Measurements from ENCODE around the gene SDK1. TPM values are rescaled to one million over a fixed set of nuclear protein-coding genes. Genes with fewer than 3 reads are reported as not detected.

The SDK1 gene
- total RNA-seq, 6 experiments from 2014 or later = not detected

DNA sequence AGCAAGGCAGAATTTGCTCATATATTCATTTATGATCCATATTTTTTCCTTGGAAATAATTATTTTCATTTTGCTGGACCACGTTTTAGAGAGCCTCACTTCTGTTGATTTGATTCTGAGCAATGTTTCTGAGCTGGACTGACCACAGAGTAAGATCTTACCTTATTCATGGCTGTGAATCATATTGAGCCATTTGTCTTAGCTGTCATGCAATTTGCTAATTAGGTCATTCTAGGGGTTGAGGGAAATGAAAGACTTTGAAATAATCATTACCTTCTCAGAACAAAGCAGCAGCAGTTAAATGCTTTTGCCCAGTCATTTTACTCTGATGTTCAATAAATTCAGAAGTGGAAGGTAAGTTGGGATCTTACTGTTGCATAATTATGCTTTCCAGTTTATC, 251.4 kb downstream of the SDK1 start:
- H3K4me1 Mint-ChIP-seq (ENCODE audit: low read depth) = no peaks in the 10 kb centered on the region
- H3K36me3 Mint-ChIP-seq (ENCODE audit: low read depth) = no peaks in the 10 kb centered on the region
- TF ChIP-seq, protein P1, sequence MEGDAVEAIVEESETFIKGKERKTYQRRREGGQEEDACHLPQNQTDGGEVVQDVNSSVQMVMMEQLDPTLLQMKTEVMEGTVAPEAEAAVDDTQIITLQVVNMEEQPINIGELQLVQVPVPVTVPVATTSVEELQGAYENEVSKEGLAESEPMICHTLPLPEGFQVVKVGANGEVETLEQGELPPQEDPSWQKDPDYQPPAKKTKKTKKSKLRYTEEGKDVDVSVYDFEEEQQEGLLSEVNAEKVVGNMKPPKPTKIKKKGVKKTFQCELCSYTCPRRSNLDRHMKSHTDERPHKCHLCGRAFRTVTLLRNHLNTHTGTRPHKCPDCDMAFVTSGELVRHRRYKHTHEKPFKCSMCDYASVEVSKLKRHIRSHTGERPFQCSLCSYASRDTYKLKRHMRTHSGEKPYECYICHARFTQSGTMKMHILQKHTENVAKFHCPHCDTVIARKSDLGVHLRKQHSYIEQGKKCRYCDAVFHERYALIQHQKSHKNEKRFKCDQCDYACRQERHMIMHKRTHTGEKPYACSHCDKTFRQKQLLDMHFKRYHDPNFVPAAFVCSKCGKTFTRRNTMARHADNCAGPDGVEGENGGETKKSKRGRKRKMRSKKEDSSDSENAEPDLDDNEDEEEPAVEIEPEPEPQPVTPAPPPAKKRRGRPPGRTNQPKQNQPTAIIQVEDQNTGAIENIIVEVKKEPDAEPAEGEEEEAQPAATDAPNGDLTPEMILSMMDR (IDR thresholded peaks at IDR 0.05) = no peak
- H3K27ac Mint-ChIP-seq = no peak overlapping the region
- no peak for DNase-seq
- peaks cover 42% of the 10 kb centered on the region for H3K9me3 Mint-ChIP-seq
- no peaks in the 10 kb centered on the region for H3K27me3 Mint-ChIP-seq (ENCODE audit: insufficient read depth)
- no peak overlapping the region for H3K4me3 Mint-ChIP-seq

DNA sequence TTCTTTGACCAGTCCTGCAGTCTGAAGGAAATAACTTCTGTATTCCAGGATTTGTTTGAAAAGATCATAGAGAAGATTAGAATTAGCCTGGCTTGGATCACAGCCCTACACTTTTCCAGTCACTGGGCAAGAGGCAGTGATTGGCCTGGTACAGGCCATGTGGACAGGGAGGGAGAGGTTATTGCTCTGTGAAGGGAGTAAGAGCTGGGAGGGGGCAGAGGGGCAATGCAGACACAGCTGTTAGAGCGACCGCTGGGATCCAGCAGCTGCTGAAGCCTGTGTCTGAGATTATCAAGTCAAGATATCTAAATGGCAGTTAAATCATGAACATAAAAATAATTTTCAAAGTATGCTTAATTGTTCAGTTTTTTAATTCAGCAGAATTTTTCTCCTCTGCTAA, 257.3 kb downstream of the SDK1 start:
- Mint-ChIP-seq H3K36me3 (ENCODE audit: low read depth) (peaks cover 4% of the 10 kb centered on the region; the same call in 1 of the 2 replicates), H3K4me3 (no peak overlapping the region), H3K9me3 (peaks cover 52% of the 10 kb centered on the region), H3K27ac (no peak overlapping the region), H3K4me1 (ENCODE audit: low read depth) (no peaks in the 10 kb centered on the region), H3K27me3 (ENCODE audit: insufficient read depth) (no peaks in the 10 kb centered on the region)
- TF ChIP-seq, protein P1 (IDR thresholded peaks at IDR 0.05) = no peak
- DNase-seq = no peak

DNA sequence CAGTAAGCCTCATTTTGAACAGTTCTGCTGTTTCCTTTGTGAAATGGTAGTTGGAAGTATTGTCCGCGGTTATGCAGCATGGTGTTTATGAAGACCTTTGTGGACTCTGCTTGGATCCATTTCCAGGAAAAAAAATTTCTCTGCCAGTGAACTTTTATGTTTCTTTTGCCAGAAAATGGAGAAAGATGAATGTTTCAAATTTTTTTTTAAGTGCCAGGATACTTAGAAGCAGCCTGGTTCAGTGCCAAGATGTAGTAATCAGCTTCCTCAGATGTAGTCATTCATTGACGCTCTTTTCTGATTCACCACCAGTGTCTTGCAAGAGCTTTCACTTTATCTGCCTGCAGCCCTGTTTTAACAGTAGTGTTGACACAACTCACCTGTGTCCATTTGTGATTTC, 258.2 kb downstream of the SDK1 start:
- no peak overlapping the region for H3K4me3 Mint-ChIP-seq
- TF ChIP-seq, protein P1 (IDR thresholded peaks at IDR 0.05) = no peak
- H3K36me3 Mint-ChIP-seq (ENCODE audit: low read depth) = peaks cover 4% of the 10 kb centered on the region; the same call in 1 of the 2 replicates
- no peak overlapping the region for H3K27ac Mint-ChIP-seq
- no peaks in the 10 kb centered on the region for H3K27me3 Mint-ChIP-seq (ENCODE audit: insufficient read depth)
- DNase-seq = no peak
- no peaks in the 10 kb centered on the region for H3K4me1 Mint-ChIP-seq (ENCODE audit: low read depth)
- H3K9me3 Mint-ChIP-seq = peaks cover 51% of the 10 kb centered on the region

DNA sequence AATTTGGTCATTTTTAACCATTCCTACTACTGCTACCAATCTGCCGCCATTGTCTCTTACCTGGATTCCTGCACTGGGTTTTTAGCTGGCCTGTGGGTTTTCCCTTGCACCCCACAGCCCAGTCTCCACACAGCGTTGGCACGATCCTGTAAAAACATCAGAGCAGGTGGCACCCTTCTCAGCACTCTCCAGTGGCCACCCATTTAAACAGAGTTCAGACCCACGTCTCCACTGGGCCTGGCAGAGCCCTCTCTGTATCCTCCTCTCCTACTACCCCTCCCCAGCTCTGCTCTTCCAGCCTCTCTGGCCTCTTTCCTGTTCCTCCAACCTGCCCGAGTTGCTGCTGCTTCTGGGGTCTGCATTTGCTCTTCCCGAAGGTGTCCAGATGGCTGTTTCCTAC, 259.4 kb downstream of the SDK1 start:
- no peaks in the 10 kb centered on the region for H3K27me3 Mint-ChIP-seq (ENCODE audit: insufficient read depth)
- H3K36me3 Mint-ChIP-seq (ENCODE audit: low read depth) = peaks cover 4% of the 10 kb centered on the region
- H3K4me1 Mint-ChIP-seq (ENCODE audit: low read depth) = no peaks in the 10 kb centered on the region
- TF ChIP-seq, protein P1 (IDR thresholded peaks at IDR 0.05) = no peak
- no peak overlapping the region for H3K27ac Mint-ChIP-seq
- H3K4me3 Mint-ChIP-seq = no peak overlapping the region
- peaks cover 44% of the 10 kb centered on the region for H3K9me3 Mint-ChIP-seq
- no peak for DNase-seq

DNA sequence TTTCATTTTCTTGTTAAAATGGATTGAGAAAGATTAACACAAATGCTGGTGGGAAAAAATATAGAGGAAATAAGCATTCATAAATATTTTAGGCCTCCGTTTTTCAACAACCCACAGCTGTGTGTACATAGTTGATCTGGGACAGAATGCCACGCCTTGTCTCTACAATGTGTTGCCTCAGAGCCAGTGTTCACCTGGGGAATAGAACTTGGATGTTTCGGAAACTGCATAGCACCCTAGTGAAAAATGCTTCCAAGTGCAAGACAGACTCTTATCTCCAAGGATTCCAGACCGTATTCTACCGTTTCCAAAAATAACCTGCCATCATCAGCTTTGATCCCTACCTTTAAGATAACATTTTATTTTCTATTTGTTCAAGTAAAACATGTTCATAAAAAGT, 260.9 kb downstream of the SDK1 start:
- Mint-ChIP-seq H3K27me3 (ENCODE audit: insufficient read depth) (no peaks in the 10 kb centered on the region), H3K9me3 (peaks cover 44% of the 10 kb centered on the region), H3K4me1 (ENCODE audit: low read depth) (no peaks in the 10 kb centered on the region), H3K27ac (no peak overlapping the region), H3K36me3 (ENCODE audit: low read depth) (peaks cover 4% of the 10 kb centered on the region), H3K4me3 (no peak overlapping the region)
- TF ChIP-seq, protein P1 (IDR thresholded peaks at IDR 0.05) = no peak
- DNase-seq = no peak

- H3K4me1 Mint-ChIP-seq (ENCODE audit: low read depth) = no peaks in the 10 kb centered on the region
- H3K4me3 Mint-ChIP-seq = no peak overlapping the region
- peaks cover 39% of the 10 kb centered on the region for H3K9me3 Mint-ChIP-seq
- DNase-seq = no peak
- TF ChIP-seq, protein P1 (IDR thresholded peaks at IDR 0.05) = no peak
- H3K36me3 Mint-ChIP-seq (ENCODE audit: low read depth) = peaks cover 4% of the 10 kb centered on the region
- no peak overlapping the region for H3K27ac Mint-ChIP-seq
- no peaks in the 10 kb centered on the region for H3K27me3 Mint-ChIP-seq (ENCODE audit: insufficient read depth)
Measured at GRCh38 chr7:3564231-3564630, 263.2 kb downstream of the SDK1 start.
